NCI-H82 treated with DMSO at 0.1 percent for 48 hours (cell line): Measurements from ENCODE around the gene GPR137.

Experiments
- DNase-seq: peaks from one replicate; lab custom pipeline; 2025; ENCODE audit not compliant: unreplicated experiment; lab: John Stamatoyannopoulos, UW

GPR137 gene

GRCh38 chr11:64263021-64263946 is 22.4 kb upstream of the GPR137 start:
- no peak for DNase-seq

GRCh38 chr11:64263947-64264317 is 21.7 kb upstream of the GPR137 start:
- DNase-seq, result no peak

DNA sequence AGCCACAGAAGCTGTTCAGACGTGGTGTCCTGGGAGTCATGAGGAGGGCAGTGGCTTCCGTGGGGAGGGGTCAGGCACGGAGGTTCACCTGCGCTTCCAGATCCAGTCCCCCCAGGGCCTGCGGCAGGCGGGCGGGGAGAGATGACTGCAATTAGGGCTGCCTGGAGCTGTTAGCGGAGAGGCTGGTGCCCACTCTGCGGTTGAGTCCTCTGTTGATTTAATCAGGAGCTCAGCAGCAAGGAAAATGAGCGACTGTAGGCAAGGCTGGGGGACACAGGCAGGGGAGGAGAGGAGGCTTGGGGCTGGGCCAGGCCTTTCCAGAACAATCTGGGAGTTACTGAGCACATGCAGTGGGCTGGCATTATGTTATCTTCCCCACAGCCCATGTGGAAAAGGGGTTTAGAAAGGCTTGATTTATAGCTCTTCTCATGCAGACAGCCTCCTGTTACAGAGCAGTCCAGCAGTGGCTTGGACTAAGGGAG is 21.2 kb upstream of the GPR137 start:
- DNase-seq, result no peak

- no peak for DNase-seq
These were observed 20.2 kb upstream of the GPR137 start for GRCh38 chr11:64265176-64266160.

GRCh38 chr11:64266339-64266738 is 19.3 kb upstream of the GPR137 start:
- no peak for DNase-seq

DNA sequence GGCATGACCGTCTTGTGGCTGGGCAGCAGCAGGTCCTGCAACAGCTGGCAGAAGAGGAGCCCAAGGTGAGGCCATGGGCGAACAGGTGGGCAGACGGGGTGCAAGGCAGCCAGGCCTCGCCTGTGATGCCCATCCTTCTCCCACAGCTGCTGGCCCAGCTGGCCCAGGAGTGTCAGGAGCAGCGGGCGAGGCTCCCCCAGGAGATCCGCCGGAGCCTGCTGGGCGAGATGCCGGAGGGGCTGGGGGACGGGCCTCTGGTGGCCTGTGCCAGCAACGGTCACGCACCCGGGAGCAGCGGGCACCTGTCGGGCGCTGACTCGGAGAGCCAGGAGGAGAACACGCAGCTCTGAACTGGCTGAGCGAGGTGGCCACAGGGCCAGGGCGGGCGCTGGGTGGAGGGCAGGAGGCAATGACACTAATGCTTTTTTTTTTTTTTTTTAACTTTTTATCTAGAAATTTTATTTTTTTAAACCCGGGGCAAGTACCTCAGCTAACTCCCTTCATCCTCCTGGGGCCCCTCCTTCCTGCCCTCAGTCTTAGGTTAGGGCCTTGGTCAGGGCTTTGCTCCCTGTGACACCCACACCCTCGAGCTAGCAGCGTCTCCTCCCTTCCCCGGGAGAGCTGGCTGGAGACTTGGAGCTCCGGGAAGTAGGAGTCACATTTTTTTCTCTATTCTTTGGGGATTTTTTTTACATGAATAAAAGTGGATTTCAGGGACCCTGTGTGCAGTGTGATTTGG is 18.3 kb upstream of the GPR137 start:
- no peak for DNase-seq

- no peak for DNase-seq
These were observed 17.4 kb upstream of the GPR137 start for GRCh38 chr11:64268025-64268892.

- no peak for DNase-seq
These were observed 16.6 kb upstream of the GPR137 start for GRCh38 chr11:64268893-64269539.

GRCh38 chr11:64269540-64270220 is 16.0 kb upstream of the GPR137 start:
- peak; percentile 96 for DNase-seq

DNA sequence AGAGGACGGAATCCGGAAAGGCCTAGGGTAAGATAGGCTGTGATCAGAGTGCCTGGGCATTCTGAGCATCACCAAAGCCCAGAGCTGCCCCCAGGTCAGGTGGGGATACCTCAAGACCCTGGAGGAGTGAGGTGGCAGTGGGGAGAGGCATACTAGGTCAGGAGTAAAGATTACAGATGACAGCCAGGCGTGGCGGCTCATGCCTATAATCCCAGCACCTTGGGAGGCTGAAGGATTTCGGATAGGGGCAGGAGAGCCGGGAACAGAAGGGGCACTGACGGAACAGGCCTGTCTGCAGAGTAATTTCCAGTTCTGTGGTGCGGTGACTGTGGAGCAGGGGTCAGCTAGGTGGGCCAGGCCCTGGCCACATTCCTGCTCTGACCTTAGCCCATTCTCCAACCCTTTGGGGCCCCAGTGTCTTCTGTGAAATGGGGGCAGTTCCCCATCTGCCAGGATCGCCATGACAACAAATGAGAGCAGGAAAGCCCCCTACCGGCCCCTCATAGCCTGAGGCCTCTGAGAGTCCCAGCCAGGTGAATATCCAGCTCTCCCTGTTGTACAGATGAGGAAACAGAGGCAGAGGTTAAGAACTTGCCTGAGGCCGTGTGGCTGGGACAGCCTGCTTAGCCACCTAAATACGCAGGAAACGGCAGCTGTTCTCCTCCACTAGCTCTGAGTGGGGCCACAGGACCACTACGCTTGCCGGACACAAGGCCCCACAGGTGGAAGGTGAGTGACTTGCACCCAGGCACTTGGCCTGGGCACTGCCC is 10.4 kb upstream of the GPR137 start:
- no peak for DNase-seq

DNA sequence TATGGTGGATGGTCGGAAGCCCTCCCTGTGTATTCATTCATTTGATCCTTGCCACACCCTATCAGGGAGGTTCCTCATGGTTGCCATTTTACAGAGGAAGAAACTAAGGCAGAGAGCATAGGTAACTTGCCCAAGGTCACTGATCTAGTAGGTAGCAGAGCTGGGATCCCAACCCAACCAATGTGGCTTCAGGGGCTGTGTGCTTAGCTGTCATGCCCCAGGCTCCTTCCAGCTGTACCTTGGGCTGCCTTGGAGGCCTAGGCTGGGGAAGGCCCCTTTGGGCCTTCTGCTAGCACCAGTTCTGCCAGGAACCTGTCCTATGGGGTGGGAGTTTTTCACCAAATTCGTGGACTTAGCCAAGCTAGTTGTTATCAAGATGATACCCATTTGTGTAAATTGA is 9.8 kb upstream of the GPR137 start:
- no peak for DNase-seq

DNA sequence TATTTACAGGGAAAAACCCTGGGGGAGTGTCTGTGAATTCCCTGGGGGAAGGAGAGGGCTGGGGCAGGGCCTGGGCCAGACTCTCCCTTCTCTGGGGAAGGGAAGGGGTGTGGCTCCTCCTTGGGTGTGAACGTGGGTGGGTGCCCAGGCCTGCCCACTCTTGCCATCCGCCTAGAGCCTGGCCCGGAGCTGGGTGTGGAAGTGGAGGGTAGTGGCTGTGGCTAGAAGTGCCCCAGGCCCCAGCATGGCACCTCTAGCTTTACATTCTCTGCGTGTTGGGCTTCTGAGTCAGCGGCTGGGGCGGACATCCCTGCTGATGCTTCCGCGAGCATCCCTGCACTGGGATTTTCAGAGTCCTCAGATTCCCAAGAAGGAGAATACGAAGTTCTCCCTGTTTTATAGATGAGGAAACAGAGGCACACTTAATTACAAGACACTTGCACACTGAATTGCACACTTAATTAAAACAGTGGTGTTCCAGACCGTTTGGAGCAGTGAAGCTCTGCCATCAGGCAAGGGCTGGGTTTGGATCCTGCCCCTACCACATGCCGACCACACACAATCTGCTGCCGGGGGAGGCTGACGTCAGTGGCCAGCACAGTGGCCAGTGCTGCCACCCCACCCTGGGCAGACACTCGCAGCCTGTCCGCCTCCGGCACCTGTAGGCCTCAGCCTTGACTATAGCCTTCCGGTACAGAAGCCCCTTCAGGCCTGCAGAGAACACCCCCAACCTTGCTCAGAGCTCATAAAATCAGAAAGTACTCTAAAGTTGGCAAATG is 8.8 kb upstream of the GPR137 start:
- DNase-seq, result no peak

GRCh38 chr11:64278576-64279190 is 7.0 kb upstream of the GPR137 start:
- DNase-seq, result no peak

- DNase-seq, result no peak
These were observed 3.5 kb upstream of the GPR137 start for GRCh38 chr11:64281957-64282770.

- peak; percentile 6 for DNase-seq
These were observed 2.6 kb upstream of the GPR137 start for GRCh38 chr11:64283092-64283491.
